CD1c-positive myeloid dendritic cell (primary cell): Measurements from ENCODE around the gene PDE1C.
"Not testable (repeated sequence)": the region's sequence is repeated elsewhere in the genome, so short reads cannot be mapped to it uniquely, and the experiment has no call there.

Experiments
- DNase-seq: peaks from one replicate; pipeline ENCODE4 v3.0.0-alpha.2; 2016; ENCODE audit errors: extremely low spot score

Gene PDE1C

GRCh38 chr7:32070406-32071360 lies at the start of gene PDE1C:
TSS of gene PDE1C (minus strand) at chr7:32070407.
- no peak for DNase-seq

- no peak for DNase-seq
Measured at GRCh38 chr7:32119790-32120196, 49.6 kb upstream of the PDE1C start.

GRCh38 chr7:32117837-32118236 lies 47.6 kb upstream of the PDE1C start:
- no peak for DNase-seq

GRCh38 chr7:32116436-32116835 lies 46.2 kb upstream of the PDE1C start:
- no peak for DNase-seq

GRCh38 chr7:32115831-32116230 lies 45.6 kb upstream of the PDE1C start:
- no peak for DNase-seq

GRCh38 chr7:32108651-32109050 lies 38.4 kb upstream of the PDE1C start:
- DNase-seq, result no peak

GRCh38 chr7:32104766-32105165 lies 34.6 kb upstream of the PDE1C start:
- DNase-seq, result no peak

- DNase-seq, result no peak
Measured at GRCh38 chr7:32103361-32103760, 33.2 kb upstream of the PDE1C start.

GRCh38 chr7:32102432-32102873 lies 32.2 kb upstream of the PDE1C start:
- DNase-seq, result no peak

- no peak for DNase-seq
Measured at GRCh38 chr7:32100407-32100907, 30.2 kb upstream of the PDE1C start.

GRCh38 chr7:32094516-32094915 lies 24.3 kb upstream of the PDE1C start:
- no peak for DNase-seq

- DNase-seq, result no peak
Measured at GRCh38 chr7:32093415-32094408, 23.5 kb upstream of the PDE1C start.

- DNase-seq, result no peak
Measured at GRCh38 chr7:32092346-32092745, 22.1 kb upstream of the PDE1C start.

- DNase-seq, result no peak
Measured at GRCh38 chr7:32091608-32092210, 21.5 kb upstream of the PDE1C start.

GRCh38 chr7:32089678-32090077 lies 19.5 kb upstream of the PDE1C start:
- no peak for DNase-seq

GRCh38 chr7:32089256-32089655 lies 19.0 kb upstream of the PDE1C start:
- DNase-seq, result no peak

GRCh38 chr7:32088451-32088881 lies 18.3 kb upstream of the PDE1C start:
- no peak for DNase-seq

- DNase-seq, result no peak
Measured at GRCh38 chr7:32079510-32079909, 9.3 kb upstream of the PDE1C start.

- DNase-seq, result no peak
Measured at GRCh38 chr7:32078824-32079223, 8.6 kb upstream of the PDE1C start.

GRCh38 chr7:32077806-32078205 lies 7.6 kb upstream of the PDE1C start:
- no peak for DNase-seq

GRCh38 chr7:32076802-32077201 lies 6.6 kb upstream of the PDE1C start:
- DNase-seq, result not testable (repeated sequence)

GRCh38 chr7:32075612-32076011 lies 5.4 kb upstream of the PDE1C start:
- DNase-seq, result no peak
